GM12878 (cell line): Measurements from ENCODE around the gene SIGLEC10.

Experiments used
- ATF7 ChIP-seq: fragments of 450-650 bp; IDR thresholded peaks from 2 replicates; pipeline ENCODE4 v1.6.1; 2016; ENCODE audit warnings: low read depth, mild to moderate bottlenecking
- EZH2 ChIP-seq: IDR thresholded peaks from 2 replicates; pipeline ENCODE4 v1.6.1; 2012; ENCODE audit warnings: low read depth, mild to moderate bottlenecking, control low read depth, inconsistent platforms, low read length, borderline replicate concordance; ENCODE audit not compliant: control insufficient read depth
- GABPA ChIP-seq: IDR thresholded peaks from 2 replicates; pipeline ENCODE4 v1.6.1; 2014; ENCODE audit warnings: antibody characterized with exemption, low read depth, mild to moderate bottlenecking, inconsistent platforms
- HDAC6 ChIP-seq: fragments of 200-600 bp; sonication (generic); IDR thresholded peaks from one replicate; pipeline ENCODE4 v1.8.0; 2017; ENCODE audit warnings: antibody characterized with exemption; ENCODE audit not compliant: unreplicated experiment
- PAX8 ChIP-seq: fragments of 450-650 bp; IDR thresholded peaks from 2 replicates; pipeline ENCODE4 v1.6.1; 2017; ENCODE audit warnings: mild to moderate bottlenecking, moderate library complexity
- POLR2AphosphoS5 ChIP-seq: IDR thresholded peaks from 2 replicates; pipeline ENCODE4 v1.6.1; 2011; ENCODE audit warnings: mild to moderate bottlenecking, low read length, inconsistent platforms
- SMAD1 ChIP-seq: fragments of 450-650 bp; IDR thresholded peaks from 2 replicates; pipeline ENCODE4 v1.6.1; 2018; ENCODE audit warnings: mild to moderate bottlenecking, low read depth; ENCODE audit not compliant: partially characterized antibody
- SRF ChIP-seq, 2 experiments: IDR thresholded peaks; 2 replicates each; pipeline ENCODE4 v1.6.1; 2011; ENCODE audit warnings: low read depth in 2 of 2, low read length in 2 of 2, mild to moderate bottlenecking in 1 of 2, moderate library complexity in 1 of 2
- TAF1 ChIP-seq: IDR thresholded peaks from 2 replicates; pipeline ENCODE4 v1.6.1; 2011; ENCODE audit warnings: mild to moderate bottlenecking, low read depth, low read length, borderline replicate concordance
- TCF3 ChIP-seq: IDR thresholded peaks from 2 replicates; pipeline ENCODE4 v1.6.1; 2012; ENCODE audit warnings: low read depth, mild to moderate bottlenecking, low read length, borderline replicate concordance; ENCODE audit not compliant: insufficient read depth
- TF ChIP-seq, protein P1 (sequence below), 3 experiments: IDR thresholded peaks in 2 of 3; conservative IDR thresholded peaks in 1 of 3; 2 replicates each; pipeline ENCODE4 v1.5.1; 2011; ENCODE audit warnings: low read depth in 3 of 3, low read length in 3 of 3, mild to moderate bottlenecking in 3 of 3, control low read depth in 2 of 3, moderate library complexity in 2 of 3, inconsistent platforms in 1 of 3, mixed read lengths in 1 of 3; ENCODE audit not compliant: control insufficient read depth in 2 of 3, insufficient read depth in 1 of 3; ENCODE audit errors: extremely low read depth in 1 of 3
- TF ChIP-seq, protein P2 (sequence below): IDR thresholded peaks from 2 replicates; pipeline ENCODE4 v1.6.1; 2012; ENCODE audit warnings: mild to moderate bottlenecking, low read depth, low read length
- TF ChIP-seq, protein P3 (sequence below): fragments of 450-650 bp; formaldehyde crosslinking; IDR thresholded peaks from 2 replicates; pipeline ENCODE4 v1.4.0; 2020; ENCODE audit warnings: mild to moderate bottlenecking, moderate library complexity
- TF ChIP-seq, protein P4 (sequence below): IDR thresholded peaks from 2 replicates; pipeline ENCODE4 v1.6.1; 2011; ENCODE audit warnings: low read depth, low read length, improper control_type of control experiment, borderline replicate concordance

DNA sequence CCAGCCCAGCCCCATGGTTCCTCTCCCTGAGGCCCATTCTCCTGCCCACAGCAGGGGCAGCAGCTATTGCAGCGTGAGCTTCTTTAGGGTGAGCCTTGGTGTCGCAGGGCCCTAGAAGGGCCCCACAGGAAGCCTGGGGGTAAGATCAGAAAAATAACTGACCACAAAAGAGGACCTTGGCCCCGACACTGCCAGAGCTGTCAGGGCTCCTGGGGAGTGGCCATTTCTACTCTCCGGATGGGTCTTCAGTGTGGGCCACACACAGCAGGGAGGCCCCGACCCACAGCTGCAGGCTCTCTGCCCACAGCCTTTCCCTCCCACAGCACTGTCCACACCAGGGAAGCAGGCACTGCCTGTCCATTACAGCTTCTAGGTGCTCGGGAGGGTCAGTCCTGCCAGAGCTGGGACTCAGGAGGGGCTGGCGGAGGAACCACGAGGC, 44.3 kb upstream of the SIGLEC10 start:
- no peak for TF ChIP-seq ATF7
- TF ChIP-seq, protein P1, sequence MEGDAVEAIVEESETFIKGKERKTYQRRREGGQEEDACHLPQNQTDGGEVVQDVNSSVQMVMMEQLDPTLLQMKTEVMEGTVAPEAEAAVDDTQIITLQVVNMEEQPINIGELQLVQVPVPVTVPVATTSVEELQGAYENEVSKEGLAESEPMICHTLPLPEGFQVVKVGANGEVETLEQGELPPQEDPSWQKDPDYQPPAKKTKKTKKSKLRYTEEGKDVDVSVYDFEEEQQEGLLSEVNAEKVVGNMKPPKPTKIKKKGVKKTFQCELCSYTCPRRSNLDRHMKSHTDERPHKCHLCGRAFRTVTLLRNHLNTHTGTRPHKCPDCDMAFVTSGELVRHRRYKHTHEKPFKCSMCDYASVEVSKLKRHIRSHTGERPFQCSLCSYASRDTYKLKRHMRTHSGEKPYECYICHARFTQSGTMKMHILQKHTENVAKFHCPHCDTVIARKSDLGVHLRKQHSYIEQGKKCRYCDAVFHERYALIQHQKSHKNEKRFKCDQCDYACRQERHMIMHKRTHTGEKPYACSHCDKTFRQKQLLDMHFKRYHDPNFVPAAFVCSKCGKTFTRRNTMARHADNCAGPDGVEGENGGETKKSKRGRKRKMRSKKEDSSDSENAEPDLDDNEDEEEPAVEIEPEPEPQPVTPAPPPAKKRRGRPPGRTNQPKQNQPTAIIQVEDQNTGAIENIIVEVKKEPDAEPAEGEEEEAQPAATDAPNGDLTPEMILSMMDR (IDR thresholded peaks at IDR 0.05 in 2 of 3, conservative IDR thresholded peaks at IDR 0.05 in 1 of 3; ENCODE audit: control insufficient read depth in 2 of 3, extremely low read depth in 1 of 3, insufficient read depth in 1 of 3, low read depth in 3 of 3, low read length in 3 of 3): no peak
- TF ChIP-seq SMAD1: no peak
- TF ChIP-seq, protein P2, sequence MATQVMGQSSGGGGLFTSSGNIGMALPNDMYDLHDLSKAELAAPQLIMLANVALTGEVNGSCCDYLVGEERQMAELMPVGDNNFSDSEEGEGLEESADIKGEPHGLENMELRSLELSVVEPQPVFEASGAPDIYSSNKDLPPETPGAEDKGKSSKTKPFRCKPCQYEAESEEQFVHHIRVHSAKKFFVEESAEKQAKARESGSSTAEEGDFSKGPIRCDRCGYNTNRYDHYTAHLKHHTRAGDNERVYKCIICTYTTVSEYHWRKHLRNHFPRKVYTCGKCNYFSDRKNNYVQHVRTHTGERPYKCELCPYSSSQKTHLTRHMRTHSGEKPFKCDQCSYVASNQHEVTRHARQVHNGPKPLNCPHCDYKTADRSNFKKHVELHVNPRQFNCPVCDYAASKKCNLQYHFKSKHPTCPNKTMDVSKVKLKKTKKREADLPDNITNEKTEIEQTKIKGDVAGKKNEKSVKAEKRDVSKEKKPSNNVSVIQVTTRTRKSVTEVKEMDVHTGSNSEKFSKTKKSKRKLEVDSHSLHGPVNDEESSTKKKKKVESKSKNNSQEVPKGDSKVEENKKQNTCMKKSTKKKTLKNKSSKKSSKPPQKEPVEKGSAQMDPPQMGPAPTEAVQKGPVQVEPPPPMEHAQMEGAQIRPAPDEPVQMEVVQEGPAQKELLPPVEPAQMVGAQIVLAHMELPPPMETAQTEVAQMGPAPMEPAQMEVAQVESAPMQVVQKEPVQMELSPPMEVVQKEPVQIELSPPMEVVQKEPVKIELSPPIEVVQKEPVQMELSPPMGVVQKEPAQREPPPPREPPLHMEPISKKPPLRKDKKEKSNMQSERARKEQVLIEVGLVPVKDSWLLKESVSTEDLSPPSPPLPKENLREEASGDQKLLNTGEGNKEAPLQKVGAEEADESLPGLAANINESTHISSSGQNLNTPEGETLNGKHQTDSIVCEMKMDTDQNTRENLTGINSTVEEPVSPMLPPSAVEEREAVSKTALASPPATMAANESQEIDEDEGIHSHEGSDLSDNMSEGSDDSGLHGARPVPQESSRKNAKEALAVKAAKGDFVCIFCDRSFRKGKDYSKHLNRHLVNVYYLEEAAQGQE: no peak
- TF ChIP-seq TCF3: no peak
- TF ChIP-seq, protein P3, sequence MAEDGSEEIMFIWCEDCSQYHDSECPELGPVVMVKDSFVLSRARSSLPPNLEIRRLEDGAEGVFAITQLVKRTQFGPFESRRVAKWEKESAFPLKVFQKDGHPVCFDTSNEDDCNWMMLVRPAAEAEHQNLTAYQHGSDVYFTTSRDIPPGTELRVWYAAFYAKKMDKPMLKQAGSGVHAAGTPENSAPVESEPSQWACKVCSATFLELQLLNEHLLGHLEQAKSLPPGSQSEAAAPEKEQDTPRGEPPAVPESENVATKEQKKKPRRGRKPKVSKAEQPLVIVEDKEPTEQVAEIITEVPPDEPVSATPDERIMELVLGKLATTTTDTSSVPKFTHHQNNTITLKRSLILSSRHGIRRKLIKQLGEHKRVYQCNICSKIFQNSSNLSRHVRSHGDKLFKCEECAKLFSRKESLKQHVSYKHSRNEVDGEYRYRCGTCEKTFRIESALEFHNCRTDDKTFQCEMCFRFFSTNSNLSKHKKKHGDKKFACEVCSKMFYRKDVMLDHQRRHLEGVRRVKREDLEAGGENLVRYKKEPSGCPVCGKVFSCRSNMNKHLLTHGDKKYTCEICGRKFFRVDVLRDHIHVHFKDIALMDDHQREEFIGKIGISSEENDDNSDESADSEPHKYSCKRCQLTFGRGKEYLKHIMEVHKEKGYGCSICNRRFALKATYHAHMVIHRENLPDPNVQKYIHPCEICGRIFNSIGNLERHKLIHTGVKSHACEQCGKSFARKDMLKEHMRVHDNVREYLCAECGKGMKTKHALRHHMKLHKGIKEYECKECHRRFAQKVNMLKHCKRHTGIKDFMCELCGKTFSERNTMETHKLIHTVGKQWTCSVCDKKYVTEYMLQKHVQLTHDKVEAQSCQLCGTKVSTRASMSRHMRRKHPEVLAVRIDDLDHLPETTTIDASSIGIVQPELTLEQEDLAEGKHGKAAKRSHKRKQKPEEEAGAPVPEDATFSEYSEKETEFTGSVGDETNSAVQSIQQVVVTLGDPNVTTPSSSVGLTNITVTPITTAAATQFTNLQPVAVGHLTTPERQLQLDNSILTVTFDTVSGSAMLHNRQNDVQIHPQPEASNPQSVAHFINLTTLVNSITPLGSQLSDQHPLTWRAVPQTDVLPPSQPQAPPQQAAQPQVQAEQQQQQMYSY (CRISPR knock-in tag): no peak
- TF ChIP-seq PAX8: no peak
- TF ChIP-seq, protein P4, sequence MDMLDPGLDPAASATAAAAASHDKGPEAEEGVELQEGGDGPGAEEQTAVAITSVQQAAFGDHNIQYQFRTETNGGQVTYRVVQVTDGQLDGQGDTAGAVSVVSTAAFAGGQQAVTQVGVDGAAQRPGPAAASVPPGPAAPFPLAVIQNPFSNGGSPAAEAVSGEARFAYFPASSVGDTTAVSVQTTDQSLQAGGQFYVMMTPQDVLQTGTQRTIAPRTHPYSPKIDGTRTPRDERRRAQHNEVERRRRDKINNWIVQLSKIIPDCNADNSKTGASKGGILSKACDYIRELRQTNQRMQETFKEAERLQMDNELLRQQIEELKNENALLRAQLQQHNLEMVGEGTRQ: no peak
- no peak for TF ChIP-seq TAF1
- TF ChIP-seq EZH2: no peak
- TF ChIP-seq POLR2AphosphoS5: no peak
- TF ChIP-seq SRF (IDR thresholded peaks at IDR 0.05; ENCODE audit: low read depth in 2 of 2, low read length in 2 of 2): no peak
- TF ChIP-seq GABPA: no peak
- no peak for TF ChIP-seq HDAC6
